Measurements from ENCODE around the gene RUFY1.

RUFY1 gene

GRCh38 chr5:179610109-179610902, 60.0 kb downstream of the RUFY1 start:
- DNase-seq (ENCODE audit: low read depth), result no peak
- TF ChIP-seq CTCF (IDR thresholded peaks at IDR 0.05; ENCODE audit: control insufficient read depth, insufficient read depth, low read depth, low read length, missing control alignments), result no peak
- no peak overlapping the region for H3K4me3 ChIP-seq (ENCODE audit: control insufficient read depth, low read depth, low read length)

- TF ChIP-seq CTCF (IDR thresholded peaks at IDR 0.05; ENCODE audit: control insufficient read depth, insufficient read depth, low read depth, low read length, missing control alignments), result no peak
- no peak overlapping the region for H3K4me3 ChIP-seq (ENCODE audit: control insufficient read depth, low read depth, low read length)
- DNase-seq (ENCODE audit: low read depth), result no peak
Measured at GRCh38 chr5:179610903-179611265, 60.5 kb downstream of the RUFY1 start.

- H3K4me3 ChIP-seq (ENCODE audit: control insufficient read depth, low read depth, low read length), result no peak overlapping the region
- DNase-seq (ENCODE audit: low read depth), result no peak
- TF ChIP-seq CTCF (IDR thresholded peaks at IDR 0.05; ENCODE audit: control insufficient read depth, insufficient read depth, low read depth, low read length, missing control alignments), result no peak
Measured at GRCh38 chr5:179612577-179613459, 62.5 kb downstream of the RUFY1 start.

GRCh38 chr5:179613460-179614071, 63.2 kb downstream of the RUFY1 start:
- TF ChIP-seq CTCF (IDR thresholded peaks at IDR 0.05; ENCODE audit: control insufficient read depth, insufficient read depth, low read depth, low read length, missing control alignments), result no peak
- H3K4me3 ChIP-seq (ENCODE audit: control insufficient read depth, low read depth, low read length), result no peak overlapping the region
- no peak for DNase-seq (ENCODE audit: low read depth)

- H3K4me3 ChIP-seq (ENCODE audit: control insufficient read depth, low read depth, low read length), result no peak overlapping the region
- no peak for DNase-seq (ENCODE audit: low read depth)
- TF ChIP-seq CTCF (IDR thresholded peaks at IDR 0.05; ENCODE audit: control insufficient read depth, insufficient read depth, low read depth, low read length, missing control alignments), result no peak
Measured at GRCh38 chr5:179614745-179615144, 64.4 kb downstream of the RUFY1 start.

- H3K4me3 ChIP-seq (ENCODE audit: control insufficient read depth, low read depth, low read length), result no peak overlapping the region
- no peak for DNase-seq (ENCODE audit: low read depth)
- no peak for TF ChIP-seq CTCF (IDR thresholded peaks at IDR 0.05; ENCODE audit: control insufficient read depth, insufficient read depth, low read depth, low read length, missing control alignments)
Measured at GRCh38 chr5:179615203-179615602, 64.8 kb downstream of the RUFY1 start.
